ENCODE measurements around the gene FSTL3. TPM values are rescaled to one million over a fixed set of nuclear protein-coding genes. Genes with fewer than 3 reads are reported as not detected.
A peak's percentile ranks its signal among the peaks of the same experiment; 100 is the strongest.

FSTL3 gene
- total and polyA plus RNA-seq, 2 of the 13 experiments (the other 11 are each of a cell fraction or from before 2014, with no cell fraction given) = 13.5 to 15.6 TPM

- TF ChIP-seq HOXA7 (CRISPR knock-in tag; IDR thresholded peaks at IDR 0.05) (no peak; the same call in 1 of the 2 replicates), GZF1 (CRISPR knock-in tag; IDR thresholded peaks at IDR 0.05) (0 out of 2 replicates have a peak, but pooled peaks have one; percentile 55), ATM (IDR thresholded peaks at IDR 0.05; ENCODE audit: borderline replicate concordance) (no peak), NONO (IDR thresholded peaks at IDR 0.05) (no peak), NONO (CRISPR knock-in tag; conservative IDR thresholded peaks at IDR 0.05) (peak; percentile 89)
These were observed 15.3 kb upstream of the FSTL3 start (continued) for GRCh38 chr19:660793-661426.

GRCh38 chr19:661427-662196, 14.6 kb upstream of the FSTL3 start:
- TSS peak; percentile 90 for BruUV-seq (replicated peaks)
- intact Hi-C loops (cut with micrococcal nuclease; ENCODE audit: unreplicated experiment) (loop anchor here (10.0 kb wide), 2 partner anchors 77 to 263 kb away; partner anchors contain the start of genes ARID3A and HCN2), in situ Hi-C loops (cut with HindIII; ENCODE audit: extremely low pct_ligation_motif_present, low pct_unique_long_range_greater_than_20kb) (no loop called here)
- peak overlapping the region; percentile 96 for H3K27ac ChIP-seq (ENCODE audit: extremely low read length, insufficient read depth, low read length)
- H3K36me3 ChIP-seq (replicated peaks in 1 of 2; ENCODE audit: control insufficient read depth in 1 of 2, insufficient read depth in 2 of 2, low read length in 2 of 2) = peaks cover 4 to 20% of the 10 kb centered on the region in 2 experiments; a peak in 4 of 5 replicates
- ATAC-seq = peak; percentile 21
- no peak overlapping the region for H2AFZ ChIP-seq (ENCODE audit: low read length)
- WGBS (ENCODE audit: low lambda C conversion rate) = 1% methylated on average over 29 of the region's 31 CpGs
- H3K9me3 ChIP-seq (ENCODE audit: low read length) = no peaks in the 10 kb centered on the region
- peak overlapping the region; percentile 83 for H3K4me2 ChIP-seq (ENCODE audit: low read depth, low read length)
- CTCF ChIA-PET (ENCODE audit: low intra/inter-chr PET ratio, low total read pairs) = no interaction called here
- FAIRE-seq = no peak
- H3K4me3 ChIP-seq (replicated peaks in 1 of 3; ENCODE audit: insufficient read depth in 1 of 3, low read depth in 2 of 3, low read length in 3 of 3) = peak overlapping the region; percentile 76 to 99 (median 96)
- peaks cover 63% of the 10 kb centered on the region for H3K79me2 ChIP-seq (ENCODE audit: insufficient read depth, low read length)
- peaks cover 57% of the 10 kb centered on the region for H3K4me1 ChIP-seq (ENCODE audit: insufficient read depth, low read length)
- DNase-seq (ENCODE audit: low spot score) = no peak
- no peaks in the 10 kb centered on the region; a peak in 1 of 5 replicates for H3K27me3 ChIP-seq (ENCODE audit: control insufficient read depth in 1 of 2, insufficient read depth in 2 of 2, low read length in 2 of 2)
- peaks cover 49% of the 10 kb centered on the region for H4K20me1 ChIP-seq (ENCODE audit: insufficient read depth, low read length)
- H3K9ac ChIP-seq (ENCODE audit: insufficient read depth, low read depth, low read length) = peak overlapping the region; percentile 91
- POLR2A ChIA-PET = interaction anchor here (0.8 to 2.8 kb wide), 12 partner anchors 9 to 129 kb away, joined by 3 to 21 read pairs (median 4); partner anchors contain the start of genes FSTL3 and POLRMT
- no peak for TF ChIP-seq RCOR2 (CRISPR knock-in tag; IDR thresholded peaks at IDR 0.05)
- TF ChIP-seq RBFOX2 (IDR thresholded peaks at IDR 0.05; ENCODE audit: low read depth, low read length) = peak; percentile 51
- no peak for TF ChIP-seq TEAD3 (CRISPR knock-in tag; optimal IDR thresholded peaks at IDR 0.05; ENCODE audit: borderline replicate concordance)
- 0 out of 2 replicates have a peak, but pooled peaks have one; percentile 7 for TF ChIP-seq HNRNPL (IDR thresholded peaks at IDR 0.05; ENCODE audit: low read depth, low read length)
- TF ChIP-seq IRF2 (CRISPR knock-in tag; IDR thresholded peaks at IDR 0.05) = no peak
- 0 out of 2 replicates have a peak, but pooled peaks have one; percentile 1 for TF ChIP-seq ZNF775 (CRISPR knock-in tag; IDR thresholded peaks at IDR 0.05; ENCODE audit: borderline replicate concordance)
- no peak for TF ChIP-seq HOXA5 (CRISPR knock-in tag; IDR thresholded peaks at IDR 0.05)
- no peak for TF ChIP-seq ZFP37 (CRISPR knock-in tag; IDR thresholded peaks at IDR 0.05; ENCODE audit: borderline replicate concordance)
- TF ChIP-seq ZNF333 (CRISPR knock-in tag; IDR thresholded peaks at IDR 0.05; ENCODE audit: borderline replicate concordance) = no peak; the same call in 1 of the 2 replicates
- TF ChIP-seq IKZF1 (IDR thresholded peaks at IDR 0.05) = no peak
- no peak for TF ChIP-seq ZBTB42 (CRISPR knock-in tag; IDR thresholded peaks at IDR 0.05)
- TF ChIP-seq TAF1 (CRISPR knock-in tag; IDR thresholded peaks at IDR 0.05) = peak; percentile 50; the same call in 1 of the 2 replicates
- TF ChIP-seq ZNF850 (CRISPR knock-in tag; conservative IDR thresholded peaks at IDR 0.05) = peak; percentile 66
- 0 out of 2 replicates have a peak, but pooled peaks have one; percentile 17 for TF ChIP-seq RFXAP (CRISPR knock-in tag; IDR thresholded peaks at IDR 0.05; ENCODE audit: borderline replicate concordance)
- no peak for TF ChIP-seq ZSCAN30 (CRISPR knock-in tag; IDR thresholded peaks at IDR 0.05)
- TF ChIP-seq POLR2A (IDR thresholded peaks at IDR 0.05; ENCODE audit: insufficient read depth in 1 of 2, low read depth in 2 of 2, low read length in 2 of 2) = peak in 1 of 2 experiments; percentile 6; a peak in 1 of 4 replicates
- no peak for TF ChIP-seq TOPORS (CRISPR knock-in tag; IDR thresholded peaks at IDR 0.05)
- TF ChIP-seq, protein P1, sequence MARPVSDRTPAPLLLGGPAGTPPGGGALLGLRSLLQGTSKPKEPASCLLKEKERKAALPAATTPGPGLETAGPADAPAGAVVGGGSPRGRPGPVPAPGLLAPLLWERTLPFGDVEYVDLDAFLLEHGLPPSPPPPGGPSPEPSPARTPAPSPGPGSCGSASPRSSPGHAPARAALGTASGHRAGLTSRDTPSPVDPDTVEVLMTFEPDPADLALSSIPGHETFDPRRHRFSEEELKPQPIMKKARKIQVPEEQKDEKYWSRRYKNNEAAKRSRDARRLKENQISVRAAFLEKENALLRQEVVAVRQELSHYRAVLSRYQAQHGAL (CRISPR knock-in tag; IDR thresholded peaks at IDR 0.05; ENCODE audit: not compliant biosample characterization) = no peak

Measured in HepG2 (cell line).